Choroid plexus epithelial cell (primary cell): ENCODE data around the gene SLC33A1.
"Not testable (repeated sequence)": the region's sequence is repeated elsewhere in the genome, so short reads cannot be mapped to it uniquely, and the experiment has no call there.

Source experiments
- DNase-seq: peaks from one replicate; pipeline ENCODE4 v3.0.0-alpha.2; 2010; ENCODE audit warnings: low read depth
- H3K4me3 ChIP-seq: 2 replicates; pipeline ENCODE4 v1.5.1; 2011; ENCODE audit warnings: low read depth, mild to moderate bottlenecking, control low read depth, low read length, moderate library complexity
- CTCF ChIP-seq: conservative IDR thresholded peaks from 2 replicates; pipeline ENCODE4 v1.5.1; 2011; ENCODE audit warnings: low read depth, mild to moderate bottlenecking, control low read depth, inconsistent platforms, low read length, moderate library complexity

Gene SLC33A1

GRCh38 chr3:155861476-155862183 lies 7.4 kb upstream of the SLC33A1 start:
- H3K4me3 ChIP-seq: no peak overlapping the region
- TF ChIP-seq CTCF: no peak
- DNase-seq: no peak

- DNase-seq, H3K4me3 ChIP-seq: not testable (repeated sequence)
Measured at GRCh38 chr3:155860424-155860823, 6.2 kb upstream of the SLC33A1 start.

GRCh38 chr3:155859859-155860258 lies 5.6 kb upstream of the SLC33A1 start:
- peak; percentile 46 for TF ChIP-seq CTCF
- peak overlapping the region; percentile 2 for H3K4me3 ChIP-seq
- DNase-seq: peak; percentile 65

- peak overlapping the region; percentile 98 for H3K4me3 ChIP-seq
- DNase-seq: no peak
- TF ChIP-seq CTCF: no peak
Measured at GRCh38 chr3:155853214-155854140, 750 bp downstream of the SLC33A1 start.

- no peak for DNase-seq
- peak overlapping the region; percentile 98 for H3K4me3 ChIP-seq
- TF ChIP-seq CTCF: no peak
Measured at GRCh38 chr3:155852341-155852740, 1.9 kb downstream of the SLC33A1 start.

GRCh38 chr3:155849404-155849803 lies 4.8 kb downstream of the SLC33A1 start:
- H3K4me3 ChIP-seq, DNase-seq: not testable (repeated sequence)

GRCh38 chr3:155847993-155848392 lies 6.2 kb downstream of the SLC33A1 start:
- no peak for DNase-seq
- TF ChIP-seq CTCF: no peak
- no peak overlapping the region for H3K4me3 ChIP-seq

- no peak for DNase-seq
- TF ChIP-seq CTCF: no peak
- no peak overlapping the region for H3K4me3 ChIP-seq
Measured at GRCh38 chr3:155846119-155846518, 8.1 kb downstream of the SLC33A1 start.
